OCI-LY3 (cell line): ENCODE measurements around the gene KLHDC1.
"Not testable (repeated sequence)": the region's sequence is repeated elsewhere in the genome, so short reads cannot be mapped to it uniquely, and the experiment has no call there.

Source experiments
- H2AFZ ChIP-seq: fragments of 200-600, 300-600 bp; shearing (Covaris generic); 2 replicates; pipeline ENCODE4 v1.6.0; 2014; ENCODE audit warnings: antibody characterized with exemption, low read depth, low read length
- H3K27ac ChIP-seq: fragments of 200-600, 300-600 bp; sonication (generic); 2 replicates; pipeline ENCODE4 v1.5.1; 2014; ENCODE audit warnings: mild to moderate bottlenecking, low read length, moderate library complexity, mixed read lengths
- H3K27me3 ChIP-seq: fragments of 200-600, 300-600 bp; sonication (generic); 2 replicates; pipeline ENCODE4 v1.6.1; 2014; ENCODE audit warnings: low read depth, low read length, mixed read lengths
- H3K36me3 ChIP-seq: fragments of 200-600, 300-600 bp; sonication (generic); replicated peaks from 2 replicates; pipeline ENCODE3; 2014; ENCODE audit warnings: low read depth, low read length, mixed read lengths
- H3K4me1 ChIP-seq: fragments of 300-600, 200-600 bp; sonication (generic); 2 replicates; pipeline ENCODE4 v1.6.1; 2014; ENCODE audit warnings: low read length, mixed read lengths
- H3K4me2 ChIP-seq: fragments of 200-600, 300-600 bp; sonication (generic); 2 replicates; pipeline ENCODE4 v1.6.1; 2014; ENCODE audit warnings: low read length, mixed read lengths
- H3K4me3 ChIP-seq: fragments of 300-600, 200-600 bp; sonication (generic); 2 replicates; pipeline ENCODE4 v1.5.1; 2014; ENCODE audit warnings: antibody characterized with exemption, mild to moderate bottlenecking, low read length, moderate library complexity
- H3K79me2 ChIP-seq: fragments of 300-600, 200-600 bp; shearing (Covaris generic); 2 replicates; pipeline ENCODE4 v1.6.1; 2014; ENCODE audit warnings: mild to moderate bottlenecking, low read length, mixed read lengths
- H3K9ac ChIP-seq: fragments of 300-600, 200-600 bp; shearing (Covaris generic); 2 replicates; pipeline ENCODE4 v1.6.0; 2014; ENCODE audit warnings: mild to moderate bottlenecking, low read length, moderate library complexity
- H3K9me3 ChIP-seq: fragments of 200-600, 300-600 bp; shearing (Covaris generic); 2 replicates; pipeline ENCODE4 v1.6.1; 2014; ENCODE audit warnings: low read length, mixed read lengths; ENCODE audit not compliant: insufficient read depth
- H4K20me1 ChIP-seq: fragments of 200-600, 300-600 bp; sonication (generic); 2 replicates; pipeline ENCODE4 v1.6.1; 2016; ENCODE audit warnings: low read length, mixed read lengths; ENCODE audit not compliant: insufficient read depth
- EZH2phosphoT487 ChIP-seq: fragments of 200-600 bp; shearing (Covaris generic); IDR thresholded peaks from 2 replicates; pipeline ENCODE4 v1.6.1; 2018; ENCODE audit warnings: antibody characterized with exemption, mixed run types, low read depth
- TF ChIP-seq, protein P1 (sequence below): fragments of 200-600, 300-600 bp; sonication (generic); IDR thresholded peaks from 2 replicates; pipeline ENCODE4 v1.5.1; 2014; ENCODE audit warnings: antibody characterized with exemption, low read length, low read depth

KLHDC1 gene

DNA sequence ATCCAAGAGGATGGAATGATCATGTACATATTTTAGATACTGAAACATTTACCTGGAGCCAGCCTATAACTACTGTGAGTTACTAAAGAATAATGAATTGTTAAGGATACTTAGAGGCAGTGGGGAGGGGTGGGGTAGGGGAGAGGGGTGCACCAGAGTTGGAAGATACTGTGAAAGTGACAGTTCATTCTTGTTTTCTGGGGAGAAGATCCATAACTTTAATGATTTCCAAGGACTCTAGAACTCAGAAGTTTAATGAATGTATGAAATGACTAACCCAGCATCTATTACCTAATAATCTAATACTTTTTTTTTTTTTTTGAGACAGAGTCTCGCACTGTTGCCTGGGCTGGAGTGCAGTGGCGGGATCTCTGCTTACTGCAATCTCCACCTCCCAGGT is 85.5 kb downstream of the KLHDC1 start:
- no peaks in the 10 kb centered on the region for H3K9me3 ChIP-seq
- H3K36me3 ChIP-seq = peaks cover 56% of the 10 kb centered on the region
- H3K27ac ChIP-seq = no peak overlapping the region
- no peak overlapping the region for H2AFZ ChIP-seq
- no peak overlapping the region for H3K4me2 ChIP-seq
- H3K9ac ChIP-seq = no peak overlapping the region
- H4K20me1 ChIP-seq = no peaks in the 10 kb centered on the region
- TF ChIP-seq EZH2phosphoT487 = no peak
- TF ChIP-seq, protein P1, sequence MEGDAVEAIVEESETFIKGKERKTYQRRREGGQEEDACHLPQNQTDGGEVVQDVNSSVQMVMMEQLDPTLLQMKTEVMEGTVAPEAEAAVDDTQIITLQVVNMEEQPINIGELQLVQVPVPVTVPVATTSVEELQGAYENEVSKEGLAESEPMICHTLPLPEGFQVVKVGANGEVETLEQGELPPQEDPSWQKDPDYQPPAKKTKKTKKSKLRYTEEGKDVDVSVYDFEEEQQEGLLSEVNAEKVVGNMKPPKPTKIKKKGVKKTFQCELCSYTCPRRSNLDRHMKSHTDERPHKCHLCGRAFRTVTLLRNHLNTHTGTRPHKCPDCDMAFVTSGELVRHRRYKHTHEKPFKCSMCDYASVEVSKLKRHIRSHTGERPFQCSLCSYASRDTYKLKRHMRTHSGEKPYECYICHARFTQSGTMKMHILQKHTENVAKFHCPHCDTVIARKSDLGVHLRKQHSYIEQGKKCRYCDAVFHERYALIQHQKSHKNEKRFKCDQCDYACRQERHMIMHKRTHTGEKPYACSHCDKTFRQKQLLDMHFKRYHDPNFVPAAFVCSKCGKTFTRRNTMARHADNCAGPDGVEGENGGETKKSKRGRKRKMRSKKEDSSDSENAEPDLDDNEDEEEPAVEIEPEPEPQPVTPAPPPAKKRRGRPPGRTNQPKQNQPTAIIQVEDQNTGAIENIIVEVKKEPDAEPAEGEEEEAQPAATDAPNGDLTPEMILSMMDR = no peak
- H3K79me2 ChIP-seq = no peaks in the 10 kb centered on the region
- H3K4me3 ChIP-seq = no peak overlapping the region
- H3K4me1 ChIP-seq = no peaks in the 10 kb centered on the region
- no peaks in the 10 kb centered on the region for H3K27me3 ChIP-seq

DNA sequence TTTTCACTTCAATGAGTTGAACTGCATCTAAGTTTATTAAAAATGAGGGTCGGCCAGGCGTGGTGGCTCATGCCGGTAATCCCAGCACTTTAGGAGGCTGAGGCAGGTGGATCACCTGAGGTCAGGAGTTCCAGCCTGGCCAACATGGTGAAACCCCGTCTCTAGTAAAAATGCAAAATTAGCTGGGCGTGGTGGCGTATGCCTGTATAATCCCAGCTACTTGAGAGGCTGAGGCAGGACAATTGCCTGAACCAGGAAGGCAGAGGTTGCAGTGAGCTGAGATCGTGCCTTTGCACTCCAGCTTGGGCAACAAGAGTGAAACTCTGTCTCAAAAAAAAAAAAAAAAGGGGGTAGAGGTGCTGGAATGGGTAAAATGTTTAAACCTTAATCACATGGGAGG is 88.1 kb downstream of the KLHDC1 start:
- H3K9me3 ChIP-seq, H3K27me3 ChIP-seq, H3K4me2 ChIP-seq, H2AFZ ChIP-seq, H3K4me3 ChIP-seq, H3K27ac ChIP-seq, H4K20me1 ChIP-seq, H3K79me2 ChIP-seq, H3K9ac ChIP-seq, H3K4me1 ChIP-seq: not testable (repeated sequence)
- H3K36me3 ChIP-seq = peaks cover 56% of the 10 kb centered on the region

DNA sequence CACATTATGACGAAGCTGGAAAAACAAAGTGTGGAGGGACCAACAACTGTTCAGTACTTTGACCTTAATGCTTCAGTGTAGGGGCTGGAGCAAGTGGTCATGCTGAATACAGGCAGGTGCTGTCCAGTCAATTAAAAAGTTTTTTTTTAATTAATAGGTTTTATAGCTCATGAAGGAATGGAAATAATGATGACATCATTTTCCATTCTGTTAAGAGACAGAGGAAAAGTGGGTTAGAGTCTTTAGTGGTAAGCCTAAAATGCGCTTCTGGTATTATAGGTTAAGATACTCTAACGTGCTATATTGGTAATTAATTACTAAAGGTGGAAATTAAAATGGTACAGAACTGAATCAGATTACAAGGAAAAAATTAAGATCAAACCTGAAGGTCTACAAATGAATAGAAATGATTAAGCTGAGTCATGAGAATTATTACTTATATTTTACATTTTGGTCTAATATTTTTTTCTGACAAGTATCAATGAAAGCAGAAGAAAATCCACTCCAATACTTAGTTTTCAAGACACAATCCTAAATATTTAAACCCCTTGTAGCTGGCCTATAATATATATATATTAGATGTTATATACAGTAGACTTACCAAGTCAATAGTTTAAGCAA is 90.6 kb downstream of the KLHDC1 start:
- no peaks in the 10 kb centered on the region for H4K20me1 ChIP-seq
- H2AFZ ChIP-seq = no peak overlapping the region
- no peaks in the 10 kb centered on the region for H3K9me3 ChIP-seq
- no peaks in the 10 kb centered on the region for H3K79me2 ChIP-seq
- no peak overlapping the region for H3K27ac ChIP-seq
- H3K9ac ChIP-seq = no peak overlapping the region
- peaks cover 3% of the 10 kb centered on the region; the same call in 1 of the 2 replicates for H3K4me1 ChIP-seq
- H3K4me3 ChIP-seq = no peak overlapping the region
- no peaks in the 10 kb centered on the region for H3K27me3 ChIP-seq
- TF ChIP-seq EZH2phosphoT487 = no peak
- TF ChIP-seq, protein P1 = no peak
- no peak overlapping the region for H3K4me2 ChIP-seq
- H3K36me3 ChIP-seq = peaks cover 62% of the 10 kb centered on the region

DNA sequence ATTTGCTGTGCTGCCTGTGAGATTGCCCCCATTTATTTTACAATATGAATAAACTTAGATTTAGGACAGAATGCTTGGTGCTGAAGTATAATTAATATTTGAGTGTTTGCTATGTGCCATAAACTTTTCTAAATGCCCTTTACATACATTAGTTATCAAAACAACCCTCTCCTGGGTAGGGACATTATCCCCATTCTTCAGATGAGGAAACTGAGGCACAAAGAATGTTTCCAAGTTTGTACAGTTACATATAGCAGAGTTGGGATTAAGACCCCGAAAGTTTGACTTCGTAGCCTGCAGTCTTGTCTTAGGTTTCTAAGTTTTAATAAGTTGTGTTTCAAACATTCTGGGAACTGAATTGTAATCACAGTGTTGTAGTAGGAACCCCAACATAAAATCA is 93.4 kb downstream of the KLHDC1 start:
- Histone ChIP-seq H3K4me2 (no peak overlapping the region), H3K27me3 (no peaks in the 10 kb centered on the region), H2AFZ (no peak overlapping the region), H3K27ac (no peak overlapping the region), H3K79me2 (no peaks in the 10 kb centered on the region), H4K20me1 (peaks cover 2% of the 10 kb centered on the region; the same call in 1 of the 2 replicates), H3K9me3 (no peaks in the 10 kb centered on the region), H3K4me3 (no peak overlapping the region), H3K36me3 (peaks cover 64% of the 10 kb centered on the region), H3K4me1 (peaks cover 3% of the 10 kb centered on the region; the same call in 1 of the 2 replicates), H3K9ac (no peak overlapping the region)
- TF ChIP-seq EZH2phosphoT487 = no peak
- TF ChIP-seq, protein P1 = no peak
